ENCODE results near the gene GYS1. TPM values are rescaled to one million over a fixed set of nuclear protein-coding genes. Genes with fewer than 3 reads are reported as not detected.

Gene GYS1
- total RNA-seq, 8 experiments from 2014 or later: 13.0 to 72.5 (median 18.3) TPM

- in situ Hi-C loops (cut with MboI; ENCODE audit: low pct_unique_long_range_greater_than_20kb in 2 of 9, low sequenced_read_pairs in 9 of 9, unreplicated experiment in 9 of 9): loop anchor here in 7 of 9 experiments (10.0 to 25.0 kb wide), 3 partner anchors 175 to 333 kb away; partner anchors contain the start of genes CA11 (in 1 of the 7) and DBP (in 1 of the 7)
- H3K27ac ChIP-seq: no peak overlapping the region
- ATAC-seq (replicated peaks in 6 of 8): no peak
- 71 to 100% (median 88%) methylated on average over 2 to 10 of the region's 23 CpGs; no CpG with 5 or more reads in 3 of the 10 experiments for WGBS, 10 experiments
- H3K4me1 ChIP-seq (replicated peaks in 1 of 2): peaks cover 4 to 5% of the 10 kb centered on the region in 2 donors
- H3K4me3 ChIP-seq: no peak overlapping the region
These were observed 22.9 kb downstream of the GYS1 start for GRCh38 chr19:48970139-48970766.

GRCh38 chr19:48969276-48970138 is 23.6 kb downstream of the GYS1 start:
- Histone ChIP-seq H3K27ac (no peak overlapping the region), H3K4me1 (replicated peaks in 1 of 2) (peaks cover 8 to 9% of the 10 kb centered on the region in 2 donors), H3K4me3 (no peak overlapping the region)
- in situ Hi-C loops (cut with MboI; ENCODE audit: low pct_unique_long_range_greater_than_20kb in 2 of 9, low sequenced_read_pairs in 9 of 9, unreplicated experiment in 9 of 9): loop anchor here in 7 of 9 experiments (10.0 to 25.0 kb wide), 3 partner anchors 175 to 332 kb away; partner anchors contain the start of genes CA11 (in 1 of the 7) and DBP (in 1 of the 7)
- WGBS, 10 experiments: 0 to 100% (median 60%) methylated on average over 1 to 7 of the region's 45 CpGs; no CpG with 5 or more reads in 2 of the 10 experiments
- peak in 6 of 8 experiments; percentile 1 to 12 (median 4) for ATAC-seq (replicated peaks in 6 of 8)

DNA sequence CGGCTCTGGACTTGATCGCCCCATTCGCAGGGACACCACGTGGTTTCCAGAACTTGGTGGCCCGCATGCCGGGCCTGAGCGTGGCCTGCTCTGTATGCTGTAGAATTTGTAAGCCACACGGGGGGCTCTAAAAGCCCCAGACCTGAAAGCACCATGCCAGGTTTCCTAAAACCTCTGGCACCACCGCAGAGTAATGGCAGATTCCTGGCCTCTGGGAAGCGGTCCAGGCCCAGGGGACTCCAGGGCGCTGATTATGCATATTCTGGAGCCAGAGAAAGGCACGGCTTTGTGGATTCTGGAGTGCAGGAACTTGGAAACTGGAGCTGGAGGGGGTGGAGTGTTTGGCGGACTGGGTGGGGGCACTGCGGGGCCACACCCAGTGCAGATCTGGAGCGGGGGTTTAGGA is 24.3 kb downstream of the GYS1 start:
- peak in 2 of 8 experiments; percentile 0 for ATAC-seq (replicated peaks in 6 of 8)
- WGBS, 10 experiments: 73 to 94% (median 75%) methylated on average over 3 to 10 of the region's 15 CpGs; no CpG with 5 or more reads in 7 of the 10 experiments
- H3K4me1 ChIP-seq (replicated peaks in 1 of 2): peaks cover 14 to 15% of the 10 kb centered on the region in 2 donors
- in situ Hi-C loops (cut with MboI; ENCODE audit: low pct_unique_long_range_greater_than_20kb in 2 of 9, low sequenced_read_pairs in 9 of 9, unreplicated experiment in 9 of 9): loop anchor here in 6 of 9 experiments (25.0 kb wide), 2 partner anchors 182 to 332 kb away; partner anchors contain the start of genes CA11 (in 1 of the 6) and DBP (in 1 of the 6)
- H3K27ac ChIP-seq: no peak overlapping the region
- H3K4me3 ChIP-seq: no peak overlapping the region

DNA sequence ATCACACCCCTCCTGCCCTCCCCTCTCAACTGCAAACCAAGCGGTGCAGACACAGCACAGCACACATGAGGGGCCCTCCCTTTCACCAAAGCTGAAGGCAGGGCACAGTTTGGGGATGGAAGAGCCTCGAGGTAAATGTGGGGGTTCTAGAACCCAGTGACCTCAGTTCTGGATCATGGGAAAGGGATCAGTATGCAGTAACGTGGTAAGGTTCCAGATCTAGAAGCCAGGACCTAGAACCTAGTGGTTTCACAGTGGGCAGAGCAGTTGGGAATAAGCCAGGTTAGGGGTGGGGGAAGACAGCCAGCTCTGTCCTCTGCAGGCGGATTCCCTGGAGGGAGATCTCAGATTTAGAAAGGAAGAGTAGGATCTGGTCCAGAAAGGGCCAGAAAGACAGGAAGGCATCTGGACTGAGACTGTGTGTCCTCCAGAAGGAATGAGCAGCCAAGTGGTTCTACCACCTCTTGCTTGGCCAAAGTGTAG is 24.9 kb downstream of the GYS1 start:
- ATAC-seq (replicated peaks in 6 of 8): peak in 6 of 8 experiments; percentile 0 to 2 (median 0)
- WGBS, 10 experiments: 8 to 100% (median 93%) methylated on average over 1 to 3 of the region's 4 CpGs; no CpG with 5 or more reads in 2 of the 10 experiments
- in situ Hi-C loops (cut with MboI; ENCODE audit: low pct_unique_long_range_greater_than_20kb in 2 of 9, low sequenced_read_pairs in 9 of 9, unreplicated experiment in 9 of 9): loop anchor here in 6 of 9 experiments (25.0 kb wide), 2 partner anchors 181 to 331 kb away; partner anchors contain the start of genes CA11 (in 1 of the 6) and DBP (in 1 of the 6)
- no peak overlapping the region for H3K27ac ChIP-seq
- H3K4me1 ChIP-seq (replicated peaks in 1 of 2): peaks cover 20 to 21% of the 10 kb centered on the region in 2 donors
- H3K4me3 ChIP-seq: no peak overlapping the region

DNA sequence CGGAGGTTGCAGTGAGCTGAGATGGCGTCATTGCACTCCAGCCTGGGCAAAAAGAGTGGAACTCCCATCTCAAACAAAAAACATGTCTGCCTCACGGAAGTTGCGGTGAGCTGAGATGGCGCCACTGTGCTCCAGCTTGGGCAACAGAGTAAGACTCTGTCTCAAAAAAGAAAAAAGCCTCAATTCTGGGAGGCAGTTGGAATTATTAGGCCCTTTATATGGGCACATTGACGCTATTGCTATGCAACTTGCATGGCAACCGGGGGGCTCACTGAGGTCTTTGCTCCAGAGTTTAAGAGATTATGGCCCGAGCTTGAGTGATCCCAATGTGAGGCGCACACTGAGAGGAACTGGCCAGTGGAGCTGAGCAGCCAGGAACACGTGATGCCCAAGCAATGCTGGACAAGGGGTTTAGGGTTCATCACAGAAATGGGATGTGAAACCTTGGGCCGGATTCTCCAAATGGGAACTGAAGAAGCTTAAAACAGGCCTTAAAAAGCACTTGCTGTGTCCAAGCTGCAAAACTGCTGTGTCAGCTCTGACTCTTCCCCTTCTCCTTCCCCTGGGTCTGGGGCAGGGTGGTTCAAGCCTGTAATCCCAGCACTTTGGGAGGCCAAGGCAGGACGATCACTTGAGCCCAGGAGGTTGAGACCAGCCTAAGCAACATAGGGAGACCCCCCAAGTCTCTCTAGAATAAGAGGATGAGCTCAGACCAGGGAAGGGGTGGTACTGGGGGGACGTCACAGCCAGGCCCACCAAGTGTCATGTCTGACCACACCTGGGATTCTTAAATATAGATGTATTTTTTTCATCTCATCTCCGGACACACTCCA is 25.5 kb downstream of the GYS1 start:
- in situ Hi-C loops (cut with MboI; ENCODE audit: low pct_unique_long_range_greater_than_20kb in 2 of 9, low sequenced_read_pairs in 9 of 9, unreplicated experiment in 9 of 9): loop anchor here in 6 of 9 experiments (25.0 kb wide), 2 partner anchors 180 to 330 kb away; partner anchors contain the start of genes CA11 (in 1 of the 6) and DBP (in 1 of the 6)
- peak in 4 of 8 experiments; percentile 0 to 4 (median 2) for ATAC-seq (replicated peaks in 6 of 8)
- Histone ChIP-seq H3K4me1 (replicated peaks in 1 of 2) (peaks cover 22 to 23% of the 10 kb centered on the region in 2 donors), H3K27ac (no peak overlapping the region), H3K4me3 (peak overlapping the region in 1 of 5 donors; percentile 62)
- WGBS, 10 experiments: 25 to 100% (median 82%) methylated on average over 1 to 9 of the region's 14 CpGs; no CpG with 5 or more reads in 1 of the 10 experiments

DNA sequence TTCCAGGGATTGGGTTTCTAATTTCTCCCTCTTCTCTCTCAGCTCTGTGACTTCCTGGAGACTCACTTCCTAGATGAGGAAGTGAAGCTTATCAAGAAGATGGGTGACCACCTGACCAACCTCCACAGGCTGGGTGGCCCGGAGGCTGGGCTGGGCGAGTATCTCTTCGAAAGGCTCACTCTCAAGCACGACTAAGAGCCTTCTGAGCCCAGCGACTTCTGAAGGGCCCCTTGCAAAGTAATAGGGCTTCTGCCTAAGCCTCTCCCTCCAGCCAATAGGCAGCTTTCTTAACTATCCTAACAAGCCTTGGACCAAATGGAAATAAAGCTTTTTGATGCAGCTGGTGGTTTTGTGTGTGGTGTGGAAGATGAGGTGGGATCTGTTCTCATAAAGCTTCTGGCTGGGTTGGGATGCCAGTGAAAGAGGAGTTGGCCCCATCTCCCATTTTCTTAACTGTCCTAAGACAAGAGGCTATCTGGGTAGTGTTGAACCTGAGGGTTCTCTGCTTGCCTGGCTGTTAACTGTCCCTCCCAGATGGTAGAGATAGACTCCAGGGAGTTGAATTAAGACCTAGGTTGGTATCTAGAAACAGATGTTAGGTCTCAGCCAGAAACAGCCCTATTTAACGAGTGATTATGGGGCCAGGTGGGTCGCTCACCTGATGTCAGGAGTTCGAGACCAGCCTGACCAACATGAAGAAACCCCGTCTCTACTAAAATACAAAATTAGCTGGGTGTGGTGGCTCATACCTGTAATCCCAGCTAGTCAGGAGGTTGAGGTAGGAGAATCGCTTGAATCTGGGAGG is 26.4 kb downstream of the GYS1 start:
- 47 to 100% (median 84%) methylated on average over 1 to 8 of the region's 10 CpGs; no CpG with 5 or more reads in 4 of the 10 experiments for WGBS, 10 experiments
- Histone ChIP-seq H3K4me3 (peak overlapping the region; percentile 62 to 86 (median 68)), H3K27ac (no peak overlapping the region), H3K4me1 (replicated peaks in 1 of 2) (peaks cover 22 to 27% of the 10 kb centered on the region in 2 donors)
- ATAC-seq (replicated peaks in 6 of 8): no peak
- in situ Hi-C loops (cut with MboI; ENCODE audit: low pct_unique_long_range_greater_than_20kb in 2 of 9, low sequenced_read_pairs in 9 of 9, unreplicated experiment in 9 of 9): loop anchor here in 6 of 9 experiments (25.0 kb wide), 2 partner anchors 179 to 329 kb away; partner anchors contain the start of genes CA11 (in 1 of the 6) and DBP (in 1 of the 6)

DNA sequence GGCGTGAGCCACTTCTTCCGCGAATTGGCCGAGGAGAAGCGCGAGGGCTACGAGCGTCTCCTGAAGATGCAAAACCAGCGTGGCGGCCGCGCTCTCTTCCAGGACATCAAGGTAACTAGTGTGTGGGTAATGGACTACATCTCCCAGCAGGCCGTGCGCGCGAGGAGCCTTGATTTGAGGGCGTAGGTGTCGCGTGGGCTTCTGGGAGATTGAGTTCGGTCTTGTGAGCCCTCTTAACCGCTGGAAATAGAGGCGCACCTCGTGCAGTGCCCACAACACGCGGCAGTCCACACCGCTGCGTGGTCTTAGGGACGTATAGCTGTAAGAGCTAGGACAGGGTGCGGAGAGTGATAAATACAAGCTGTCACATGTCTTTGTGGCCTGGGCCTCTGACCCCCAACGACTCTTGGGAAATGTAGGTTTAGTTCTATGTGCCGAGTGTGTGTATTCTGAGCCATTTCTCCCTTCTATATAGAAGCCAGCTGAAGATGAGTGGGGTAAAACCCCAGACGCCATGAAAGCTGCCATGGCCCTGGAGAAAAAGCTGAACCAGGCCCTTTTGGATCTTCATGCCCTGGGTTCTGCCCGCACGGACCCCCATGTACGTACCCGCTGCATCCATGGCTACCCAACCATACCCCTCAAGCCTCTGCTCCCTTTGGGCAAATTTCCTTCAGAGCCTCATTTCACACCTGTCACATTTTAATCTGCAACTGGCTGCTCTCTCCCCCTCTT is 27.1 kb downstream of the GYS1 start:
- H3K27ac ChIP-seq: peak overlapping the region; percentile 81 to 82
- in situ Hi-C loops (cut with MboI; ENCODE audit: low pct_unique_long_range_greater_than_20kb in 2 of 9, low sequenced_read_pairs in 9 of 9, unreplicated experiment in 9 of 9): loop anchor here in 6 of 9 experiments (25.0 kb wide), 2 partner anchors 179 to 329 kb away; partner anchors contain the start of genes CA11 (in 1 of the 6) and DBP (in 1 of the 6)
- peaks cover 22 to 27% of the 10 kb centered on the region in 2 donors for H3K4me1 ChIP-seq (replicated peaks in 1 of 2)
- peak; percentile 0 to 23 (median 6) for ATAC-seq (replicated peaks in 6 of 8)
- H3K4me3 ChIP-seq: peak overlapping the region; percentile 62 to 86 (median 68)
- WGBS, 10 experiments: 0 to 80% (median 27%) methylated on average over 1 to 17 of the region's 36 CpGs; no CpG with 5 or more reads in 1 of the 10 experiments

GRCh38 chr19:48965040-48965805 is 27.9 kb downstream of the GYS1 start, which contains the start of gene FTL:
Gene FTL, plus strand, starts transcription at chr19:48965309. Its CDS starts 199 bp downstream, at chr19:48965508.
- 0% methylated on average over 2 to 15 of the region's 52 CpGs; no CpG with 5 or more reads in 2 of the 10 experiments for WGBS, 10 experiments
- H3K27ac ChIP-seq: peak within 1 kb of the TSS; percentile 82 to 88
- H3K4me3 ChIP-seq: peak within 1 kb of the TSS; percentile 62 to 86 (median 68)
- H3K4me1 ChIP-seq (replicated peaks in 1 of 2): peaks cover 22 to 27% of the 10 kb centered on the region in 2 donors
- in situ Hi-C loops (cut with MboI; ENCODE audit: low pct_unique_long_range_greater_than_20kb in 2 of 9, low sequenced_read_pairs in 9 of 9, unreplicated experiment in 9 of 9): loop anchor here in 6 of 9 experiments (25.0 kb wide), 2 partner anchors 178 to 328 kb away; partner anchors contain the start of genes CA11 (in 1 of the 6) and DBP (in 1 of the 6)
- ATAC-seq (replicated peaks in 6 of 8): peak; percentile 32 to 82 (median 74)

DNA sequence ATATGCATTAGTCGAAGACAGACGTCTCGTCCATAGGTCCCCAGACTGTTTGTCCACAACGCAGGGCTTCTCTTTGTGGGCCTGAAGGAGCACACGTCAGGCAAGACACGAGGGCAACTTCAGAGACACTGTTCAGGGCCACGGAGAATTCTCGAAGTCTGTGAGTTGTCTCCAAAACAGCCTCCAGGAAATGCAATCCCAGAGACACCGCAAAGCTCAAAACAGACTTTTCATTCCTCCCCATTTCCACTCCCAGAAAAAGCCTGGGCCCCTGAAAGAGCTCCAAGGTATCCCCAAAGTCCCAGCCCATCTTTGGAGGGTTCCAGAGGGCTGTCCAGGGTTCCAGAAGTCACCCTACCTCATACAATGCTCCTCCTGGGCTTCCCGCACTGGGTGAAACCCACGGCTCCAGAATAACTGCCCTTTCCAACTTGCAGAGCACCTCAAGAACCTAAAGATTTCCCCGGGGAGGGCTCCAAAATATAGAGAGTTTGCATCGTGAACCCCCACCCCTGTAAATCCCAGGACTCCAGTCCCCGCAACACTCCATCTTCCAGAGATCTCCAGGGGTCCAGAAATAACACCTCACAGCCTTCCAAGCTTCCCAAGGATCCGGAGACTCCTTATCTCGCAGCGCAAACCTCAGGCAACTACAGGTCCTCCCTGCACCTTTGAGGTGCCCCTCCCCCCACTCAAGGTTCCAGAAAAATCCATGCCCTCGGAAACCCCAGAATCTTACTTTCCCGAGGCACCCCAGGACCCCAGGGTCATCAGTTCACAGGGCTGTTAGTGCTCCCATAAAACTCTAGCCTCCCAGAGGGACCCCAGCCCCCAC is 28.7 kb downstream of the GYS1 start:
- WGBS, 10 experiments: 0 to 56% (median 30%) methylated on average over 5 to 10 of the region's 19 CpGs; no CpG with 5 or more reads in 6 of the 10 experiments
- H3K4me3 ChIP-seq: peak overlapping the region; percentile 62 to 86 (median 68)
- peak in 2 of 8 experiments; percentile 1 to 2 for ATAC-seq (replicated peaks in 6 of 8)
- H3K27ac ChIP-seq: peak overlapping the region; percentile 46 to 88
- H3K4me1 ChIP-seq (replicated peaks in 1 of 2): peaks cover 22 to 27% of the 10 kb centered on the region in 2 donors
- in situ Hi-C loops (cut with MboI; ENCODE audit: low pct_unique_long_range_greater_than_20kb in 2 of 9, low sequenced_read_pairs in 9 of 9, unreplicated experiment in 9 of 9): loop anchor here in 6 of 9 experiments (25.0 kb wide), 2 partner anchors 177 to 327 kb away; partner anchors contain the start of genes CA11 (in 1 of the 6) and DBP (in 1 of the 6)

Data from motor neuron (in vitro differentiated cells).